Liver (tissue), 3 donors: ENCODE data around the gene ZFAND2B.

Source experiments
- ATF3 ChIP-seq: IDR thresholded peaks from 2 replicates; pipeline ENCODE4 v1.6.1; 2016; ENCODE audit warnings: antibody characterized with exemption
- CTCF ChIP-seq: fragments of 150-350 bp; IDR thresholded peaks from 2 replicates; pipeline ENCODE4 v1.5.1; 2017; ENCODE audit warnings: improper control_type of control experiment, low read depth, low read length; ENCODE audit not compliant: missing input control
- FOXA1 ChIP-seq: IDR thresholded peaks from 2 replicates; pipeline ENCODE4 v1.6.1; 2016; ENCODE audit warnings: antibody characterized with exemption
- GABPA ChIP-seq, 2 donors: IDR thresholded peaks in 1 of 2; conservative IDR thresholded peaks in 1 of 2; 2 replicates each; pipeline ENCODE4 v1.6.1; 2016; ENCODE audit warnings: antibody characterized with exemption in 2 of 2, mild to moderate bottlenecking in 1 of 2, moderate library complexity in 1 of 2
- JUND ChIP-seq, 2 donors: IDR thresholded peaks; 2 replicates each; pipeline ENCODE4 v1.6.1; 2016; ENCODE audit warnings: antibody characterized with exemption in 2 of 2
- MAX ChIP-seq: IDR thresholded peaks from 2 replicates; pipeline ENCODE4 v1.6.1; 2016; ENCODE audit warnings: antibody characterized with exemption
- RAD21 ChIP-seq, 2 donors: IDR thresholded peaks; 2 replicates each; pipeline ENCODE4 v1.6.1; 2016; ENCODE audit warnings: antibody characterized with exemption in 2 of 2, mild to moderate bottlenecking in 2 of 2
- REST ChIP-seq: IDR thresholded peaks from 2 replicates; pipeline ENCODE4 v1.6.1; 2016; ENCODE audit warnings: antibody characterized with exemption, mild to moderate bottlenecking
- SP1 ChIP-seq: IDR thresholded peaks from 2 replicates; pipeline ENCODE4 v1.6.1; 2018; ENCODE audit warnings: antibody characterized with exemption, mild to moderate bottlenecking
- TAF1 ChIP-seq: conservative IDR thresholded peaks from 2 replicates; pipeline ENCODE4 v1.6.1; 2016; ENCODE audit warnings: antibody characterized with exemption, mild to moderate bottlenecking
- YY1 ChIP-seq: IDR thresholded peaks from 2 replicates; pipeline ENCODE4 v1.6.1; 2016; ENCODE audit warnings: antibody characterized with exemption, mild to moderate bottlenecking
- donor health status: healthy.
- donor health status: healthy.

GRCh38 chr2:219218217-219218731 is 11.7 kb downstream of the ZFAND2B start:
- TF ChIP-seq CTCF = no peak
- TF ChIP-seq JUND (IDR thresholded peaks at IDR 0.05) = no peak
- TF ChIP-seq FOXA1 = no peak
- no peak for TF ChIP-seq REST
- TF ChIP-seq MAX = no peak
- TF ChIP-seq ATF3 = no peak
- TF ChIP-seq YY1 = no peak
- no peak for TF ChIP-seq TAF1
- TF ChIP-seq GABPA (IDR thresholded peaks at IDR 0.05 in 1 of 2, conservative IDR thresholded peaks at IDR 0.05 in 1 of 2) = no peak
- TF ChIP-seq RAD21 (IDR thresholded peaks at IDR 0.05) = peak in 1 of 2 donors; percentile 2
- no peak for TF ChIP-seq SP1
